Measurements from ENCODE around the gene ZNF281. TPM values are rescaled to one million over a fixed set of nuclear protein-coding genes. Genes with fewer than 3 reads are reported as not detected.

ZNF281 gene
- total RNA-seq, 6 experiments from 2014 or later: 12.6 to 15.2 (median 13.8) TPM

DNA sequence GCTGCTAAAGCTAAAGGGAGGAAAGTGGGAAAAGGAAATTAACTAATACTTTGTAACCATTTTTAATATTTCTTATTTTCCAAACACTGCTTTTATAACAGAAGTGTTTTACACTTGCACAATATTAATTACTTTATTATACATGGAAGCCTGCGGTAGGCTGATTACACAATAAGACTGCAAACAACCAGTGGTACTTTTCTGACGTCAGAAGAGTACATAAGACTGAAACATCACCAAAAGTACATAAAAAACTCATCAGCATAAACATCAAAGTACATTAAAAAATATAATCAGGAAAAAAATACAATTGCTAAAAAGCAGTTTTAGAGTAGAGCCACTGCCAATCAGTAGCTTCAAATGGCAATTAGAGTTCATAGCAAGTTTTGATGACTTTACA, 4.6 kb downstream of the ZNF281 start:
- H3K4me1 ChIP-seq: peaks cover 0 to 74% (median 14%) of the 10 kb centered on the region in 4 donors
- peak overlapping the region; percentile 19 to 94 (median 81) for H3K27ac ChIP-seq
- TF ChIP-seq, protein P1, sequence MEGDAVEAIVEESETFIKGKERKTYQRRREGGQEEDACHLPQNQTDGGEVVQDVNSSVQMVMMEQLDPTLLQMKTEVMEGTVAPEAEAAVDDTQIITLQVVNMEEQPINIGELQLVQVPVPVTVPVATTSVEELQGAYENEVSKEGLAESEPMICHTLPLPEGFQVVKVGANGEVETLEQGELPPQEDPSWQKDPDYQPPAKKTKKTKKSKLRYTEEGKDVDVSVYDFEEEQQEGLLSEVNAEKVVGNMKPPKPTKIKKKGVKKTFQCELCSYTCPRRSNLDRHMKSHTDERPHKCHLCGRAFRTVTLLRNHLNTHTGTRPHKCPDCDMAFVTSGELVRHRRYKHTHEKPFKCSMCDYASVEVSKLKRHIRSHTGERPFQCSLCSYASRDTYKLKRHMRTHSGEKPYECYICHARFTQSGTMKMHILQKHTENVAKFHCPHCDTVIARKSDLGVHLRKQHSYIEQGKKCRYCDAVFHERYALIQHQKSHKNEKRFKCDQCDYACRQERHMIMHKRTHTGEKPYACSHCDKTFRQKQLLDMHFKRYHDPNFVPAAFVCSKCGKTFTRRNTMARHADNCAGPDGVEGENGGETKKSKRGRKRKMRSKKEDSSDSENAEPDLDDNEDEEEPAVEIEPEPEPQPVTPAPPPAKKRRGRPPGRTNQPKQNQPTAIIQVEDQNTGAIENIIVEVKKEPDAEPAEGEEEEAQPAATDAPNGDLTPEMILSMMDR (IDR thresholded peaks at IDR 0.05): no peak
- TF ChIP-seq POLR2A (IDR thresholded peaks at IDR 0.05): no peak
- H3K36me3 ChIP-seq: peaks cover 0 to 4% (median 0%) of the 10 kb centered on the region in 4 donors
- ATAC-seq (peak; percentile 11 to 31 (median 16)), DNase-seq (no peak)
- WGBS (ENCODE audit: insufficient coverage, low coverage, low lambda C conversion rate, missing lambda C conversion rate): 11% methylated on average over 2 of the region's 2 CpGs
- no peaks in the 10 kb centered on the region for H3K9me3 ChIP-seq
- H3K27me3 ChIP-seq: no peaks in the 10 kb centered on the region
- peak overlapping the region in 2 of 3 donors; percentile 20 to 22 for H3K4me3 ChIP-seq
- intact Hi-C loops (cut with DNase I): no loop called here

DNA sequence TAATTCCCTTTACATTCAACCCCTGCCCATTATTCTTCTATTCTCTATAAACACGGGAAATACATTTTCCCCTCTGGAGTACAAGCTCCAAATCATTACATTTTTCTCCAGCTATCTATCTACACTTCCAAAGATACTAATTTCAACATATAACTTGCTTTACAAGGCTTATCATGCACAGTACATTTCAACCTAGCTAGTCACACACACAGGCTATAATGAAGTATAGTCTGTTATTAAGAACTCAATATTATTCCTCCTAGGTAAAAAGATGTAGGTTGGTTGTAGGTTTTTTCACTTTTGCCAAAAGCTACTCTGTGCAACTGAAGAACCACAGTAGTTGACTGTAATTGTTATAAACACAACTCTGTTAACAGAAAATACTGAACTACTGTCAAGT, 8.1 kb downstream of the ZNF281 start:
- intact Hi-C loops (cut with DNase I): no loop called here
- Histone ChIP-seq H3K4me1 (peaks cover 0 to 55% (median 3%) of the 10 kb centered on the region in 4 donors), H3K4me3 (peak overlapping the region in 1 of 3 donors; percentile 4), H3K36me3 (no peaks in the 10 kb centered on the region), H3K27ac (peak overlapping the region; percentile 55 to 94 (median 81)), H3K27me3 (no peaks in the 10 kb centered on the region), H3K9me3 (no peaks in the 10 kb centered on the region)
- DNase-seq: no peak
- peak; percentile 34 to 56 (median 38) for ATAC-seq
- TF ChIP-seq, protein P1 (IDR thresholded peaks at IDR 0.05): no peak
- TF ChIP-seq POLR2A (IDR thresholded peaks at IDR 0.05): no peak
- WGBS (ENCODE audit: insufficient coverage, low coverage, low lambda C conversion rate, missing lambda C conversion rate): 17% methylated on average over 1 of the region's 1 CpG

DNA sequence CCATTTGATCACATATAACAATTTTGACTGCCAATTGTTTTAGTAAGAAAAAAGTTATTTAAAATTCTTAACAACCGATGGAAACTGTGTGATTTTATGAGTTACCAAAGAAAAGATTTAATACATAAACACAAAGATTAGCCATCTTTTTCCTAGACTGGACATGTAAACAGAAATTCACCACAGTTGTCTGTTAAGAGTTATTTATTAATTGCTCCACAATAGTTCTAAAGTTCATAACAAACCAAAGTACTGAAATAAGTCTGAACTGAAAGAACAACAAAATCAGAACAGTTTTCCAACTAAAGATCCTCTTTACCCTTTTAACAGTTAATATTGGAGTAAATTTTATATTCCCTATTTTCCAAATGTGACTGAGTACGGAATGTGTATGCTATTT, 8.6 kb downstream of the ZNF281 start:
- ATAC-seq: peak; percentile 71 to 80 (median 78)
- no peak for DNase-seq
- 18% methylated on average over 2 of the region's 2 CpGs for WGBS (ENCODE audit: insufficient coverage, low coverage, low lambda C conversion rate, missing lambda C conversion rate)
- no peaks in the 10 kb centered on the region for H3K27me3 ChIP-seq
- no peaks in the 10 kb centered on the region for H3K36me3 ChIP-seq
- TF ChIP-seq POLR2A (IDR thresholded peaks at IDR 0.05): no peak
- TF ChIP-seq, protein P1 (IDR thresholded peaks at IDR 0.05): no peak
- H3K4me3 ChIP-seq: peak overlapping the region in 1 of 3 donors; percentile 4
- H3K27ac ChIP-seq: peak overlapping the region; percentile 55 to 94 (median 81)
- peaks cover 0 to 50% (median under 1%) of the 10 kb centered on the region in 4 donors for H3K4me1 ChIP-seq
- intact Hi-C loops (cut with DNase I): no loop called here
- no peaks in the 10 kb centered on the region for H3K9me3 ChIP-seq

DNA sequence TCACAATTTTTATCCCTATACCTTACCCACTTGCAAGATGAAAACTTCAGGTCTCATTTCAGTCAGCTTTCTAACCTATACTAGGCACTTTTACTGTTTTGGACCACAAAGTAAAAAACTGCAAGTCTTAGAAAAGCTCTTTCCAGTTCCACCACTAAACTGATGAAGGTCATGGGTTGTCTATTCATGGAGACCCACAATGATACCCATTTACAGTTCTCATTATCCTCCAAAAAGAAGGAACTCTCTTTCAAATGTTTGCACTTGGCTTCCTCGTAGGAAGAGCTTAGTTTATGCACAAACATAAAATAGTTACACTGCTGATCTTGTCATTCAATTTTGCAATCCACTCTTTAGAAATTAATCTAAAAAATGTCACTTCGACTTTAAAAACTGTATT, 9.3 kb downstream of the ZNF281 start:
- WGBS (ENCODE audit: insufficient coverage, low coverage, low lambda C conversion rate, missing lambda C conversion rate): 16% methylated on average over 2 of the region's 2 CpGs
- H3K27me3 ChIP-seq: no peaks in the 10 kb centered on the region
- no peaks in the 10 kb centered on the region for H3K36me3 ChIP-seq
- TF ChIP-seq POLR2A (IDR thresholded peaks at IDR 0.05): no peak
- TF ChIP-seq, protein P1 (IDR thresholded peaks at IDR 0.05): no peak
- H3K4me3 ChIP-seq: no peak overlapping the region
- peak overlapping the region; percentile 55 to 94 (median 81) for H3K27ac ChIP-seq
- H3K9me3 ChIP-seq: no peaks in the 10 kb centered on the region
- intact Hi-C loops (cut with DNase I): no loop called here
- ATAC-seq (peak in 2 of 4 donors; percentile 22 to 25), DNase-seq (no peak)
- H3K4me1 ChIP-seq: peaks cover 0 to 43% (median 0%) of the 10 kb centered on the region in 4 donors
